Dendritic cell treated with granulocyte-macrophage colony-stimulating factor and Interleukin-4, amounts not matched to agents 40 ng/mL and 50 ng/mL, for 4 days (primary cell): ENCODE measurements around the gene CAPN1.
A peak's percentile ranks its signal among the peaks of the same experiment; 100 is the strongest.
"Not testable (repeated sequence)": the region's sequence is repeated elsewhere in the genome, so short reads cannot be mapped to it uniquely, and the experiment has no call there.

ENCODE experiments used
- H3K27ac Mint-ChIP-seq: one replicate; pipeline ENCODE4 v1.8.0; 2022; ENCODE audit warnings: mild to moderate bottlenecking, mixed read lengths
- H3K27me3 Mint-ChIP-seq: one replicate; pipeline ENCODE4 v1.8.0; 2022; ENCODE audit warnings: mild to moderate bottlenecking, mixed read lengths
- H3K36me3 Mint-ChIP-seq: one replicate; pipeline ENCODE4 v1.8.0; 2022; ENCODE audit warnings: low read depth, mixed read lengths
- H3K4me1 Mint-ChIP-seq: one replicate; pipeline ENCODE4 v1.8.0; 2022; ENCODE audit warnings: low read depth, mixed read lengths
- H3K4me3 Mint-ChIP-seq: one replicate; pipeline ENCODE4 v1.8.0; 2022; ENCODE audit warnings: mild to moderate bottlenecking, moderate library complexity, mixed read lengths
- H3K9me3 Mint-ChIP-seq: one replicate; pipeline ENCODE4 v1.8.0; 2022; ENCODE audit warnings: mixed read lengths
- intact Hi-C: fragments of 100-400 bp; cut with micrococcal nuclease; formaldehyde crosslinking; loops from one replicate; pipeline ENCODE4 v1.15.0; 2022

The CAPN1 gene

GRCh38 chr11:65170058-65170534, 11.6 kb upstream of the CAPN1 start, which contains the start of gene SPDYC:
SPDYC (plus strand) TSS chr11:65170233; CDS start chr11:65171358, 1,125 bp downstream.
- Mint-ChIP-seq H3K4me1 (peaks cover 14% of the 10 kb centered on the region), H3K27me3 (peaks cover 3% of the 10 kb centered on the region), H3K9me3 (no peaks in the 10 kb centered on the region), H3K4me3 (no peak within 1 kb of the TSS), H3K27ac (peak within 1 kb of the TSS; percentile 70), H3K36me3 (no peaks in the 10 kb centered on the region)
- intact Hi-C loops: no loop called here

- no peaks in the 10 kb centered on the region for H3K36me3 Mint-ChIP-seq
- peaks cover 14% of the 10 kb centered on the region for H3K4me1 Mint-ChIP-seq
- intact Hi-C loops: no loop called here
- H3K4me3 Mint-ChIP-seq: no peak overlapping the region
- peaks cover 3% of the 10 kb centered on the region for H3K27me3 Mint-ChIP-seq
- peak overlapping the region; percentile 22 for H3K27ac Mint-ChIP-seq
- no peaks in the 10 kb centered on the region for H3K9me3 Mint-ChIP-seq
These were observed 9.1 kb upstream of the CAPN1 start for GRCh38 chr11:65172600-65172999.

- H3K27me3 Mint-ChIP-seq, intact Hi-C loops, H3K4me3 Mint-ChIP-seq, H3K27ac Mint-ChIP-seq, H3K36me3 Mint-ChIP-seq, H3K4me1 Mint-ChIP-seq, H3K9me3 Mint-ChIP-seq: not testable (repeated sequence)
These were observed 7.1 kb upstream of the CAPN1 start for GRCh38 chr11:65174571-65175010.

- Mint-ChIP-seq H3K36me3 (peaks cover 41% of the 10 kb centered on the region), H3K27me3 (no peaks in the 10 kb centered on the region), H3K4me1 (peaks cover 28% of the 10 kb centered on the region), H3K4me3 (peak overlapping the region; percentile 82), H3K9me3 (no peaks in the 10 kb centered on the region), H3K27ac (peak overlapping the region; percentile 91)
- intact Hi-C loops: loop anchor here (1.0 to 2.0 kb wide), 2 partner anchors 30 to 47 kb away; partner anchors contain the start of gene SYVN1
These were observed 705 bp upstream of the CAPN1 start for GRCh38 chr11:65180877-65181568.

GRCh38 chr11:65182258-65183170, 786 bp downstream of the CAPN1 start:
- Mint-ChIP-seq H3K9me3 (no peaks in the 10 kb centered on the region), H3K4me1 (peaks cover 42% of the 10 kb centered on the region), H3K27ac (peak overlapping the region; percentile 91), H3K27me3 (no peaks in the 10 kb centered on the region), H3K4me3 (peak overlapping the region; percentile 82), H3K36me3 (peaks cover 56% of the 10 kb centered on the region)
- intact Hi-C loops: no loop called here

- Mint-ChIP-seq H3K27me3 (no peaks in the 10 kb centered on the region), H3K4me1 (peaks cover 43% of the 10 kb centered on the region), H3K9me3 (no peaks in the 10 kb centered on the region), H3K36me3 (peaks cover 64% of the 10 kb centered on the region), H3K27ac (no peak overlapping the region), H3K4me3 (peak overlapping the region; percentile 82)
- intact Hi-C loops: no loop called here
These were observed 1.6 kb downstream of the CAPN1 start for GRCh38 chr11:65183201-65183891.

- intact Hi-C loops: no loop called here
- Mint-ChIP-seq H3K36me3 (peaks cover 72% of the 10 kb centered on the region), H3K27me3 (no peaks in the 10 kb centered on the region), H3K4me3 (no peak overlapping the region), H3K27ac (no peak overlapping the region), H3K9me3 (no peaks in the 10 kb centered on the region), H3K4me1 (peaks cover 51% of the 10 kb centered on the region)
These were observed 2.4 kb downstream of the CAPN1 start for GRCh38 chr11:65184146-65184545.

GRCh38 chr11:65185171-65185570, 3.4 kb downstream of the CAPN1 start:
- Mint-ChIP-seq H3K27me3 (no peaks in the 10 kb centered on the region), H3K4me1 (peaks cover 61% of the 10 kb centered on the region), H3K4me3 (no peak overlapping the region), H3K9me3 (no peaks in the 10 kb centered on the region), H3K36me3 (peaks cover 82% of the 10 kb centered on the region), H3K27ac (no peak overlapping the region)
- intact Hi-C loops: no loop called here

- Mint-ChIP-seq H3K36me3 (peaks cover 89% of the 10 kb centered on the region), H3K27me3 (no peaks in the 10 kb centered on the region), H3K4me1 (peaks cover 63% of the 10 kb centered on the region), H3K27ac (peak overlapping the region; percentile 26), H3K4me3 (no peak overlapping the region), H3K9me3 (no peaks in the 10 kb centered on the region)
- intact Hi-C loops: no loop called here
These were observed 4.2 kb downstream of the CAPN1 start for GRCh38 chr11:65185869-65186341.

GRCh38 chr11:65186701-65187100, 5.0 kb downstream of the CAPN1 start:
- no peak overlapping the region for H3K4me3 Mint-ChIP-seq
- peak overlapping the region; percentile 26 for H3K27ac Mint-ChIP-seq
- H3K4me1 Mint-ChIP-seq: peaks cover 67% of the 10 kb centered on the region
- H3K27me3 Mint-ChIP-seq: no peaks in the 10 kb centered on the region
- intact Hi-C loops: no loop called here
- H3K9me3 Mint-ChIP-seq: no peaks in the 10 kb centered on the region
- H3K36me3 Mint-ChIP-seq: peaks cover 90% of the 10 kb centered on the region

- intact Hi-C loops: no loop called here
- H3K36me3 Mint-ChIP-seq: peaks cover 85% of the 10 kb centered on the region
- no peaks in the 10 kb centered on the region for H3K27me3 Mint-ChIP-seq
- no peaks in the 10 kb centered on the region for H3K9me3 Mint-ChIP-seq
- H3K4me1 Mint-ChIP-seq: peaks cover 68% of the 10 kb centered on the region
- H3K4me3 Mint-ChIP-seq: no peak overlapping the region
- H3K27ac Mint-ChIP-seq: no peak overlapping the region
These were observed 5.5 kb downstream of the CAPN1 start for GRCh38 chr11:65187146-65187675.

- no peak overlapping the region for H3K27ac Mint-ChIP-seq
- H3K4me1 Mint-ChIP-seq: peaks cover 60% of the 10 kb centered on the region
- H3K36me3 Mint-ChIP-seq: peaks cover 85% of the 10 kb centered on the region
- intact Hi-C loops: no loop called here
- H3K4me3 Mint-ChIP-seq: no peak overlapping the region
- H3K9me3 Mint-ChIP-seq: no peaks in the 10 kb centered on the region
- no peaks in the 10 kb centered on the region for H3K27me3 Mint-ChIP-seq
These were observed 6.3 kb downstream of the CAPN1 start for GRCh38 chr11:65187971-65188461.

GRCh38 chr11:65188486-65188885, 6.8 kb downstream of the CAPN1 start:
- Mint-ChIP-seq H3K4me3 (no peak overlapping the region), H3K27me3 (no peaks in the 10 kb centered on the region), H3K27ac (no peak overlapping the region), H3K9me3 (no peaks in the 10 kb centered on the region), H3K36me3 (peaks cover 85% of the 10 kb centered on the region), H3K4me1 (peaks cover 55% of the 10 kb centered on the region)
- intact Hi-C loops: no loop called here
